ENCODE measurements around the gene SLC38A8.

Gene SLC38A8

GRCh38 chr16:84009282-84009681, 33.3 kb downstream of the SLC38A8 start:
- DNase-seq (ENCODE audit: low read depth) = no peak
- H3K4me3 ChIP-seq (ENCODE audit: low read depth, low read length) = no peak overlapping the region
- in situ Hi-C loops (cut with HindIII; ENCODE audit: low sequenced_read_pairs) = no loop called here

GRCh38 chr16:84007965-84008364, 34.6 kb downstream of the SLC38A8 start:
- no peak for TF ChIP-seq CTCF (IDR thresholded peaks at IDR 0.05; ENCODE audit: low read depth, low read length, missing control alignments)
- DNase-seq (ENCODE audit: low read depth) = no peak
- no peak overlapping the region for H3K4me3 ChIP-seq (ENCODE audit: low read depth, low read length)
- in situ Hi-C loops (cut with HindIII; ENCODE audit: low sequenced_read_pairs) = no loop called here

More at GRCh38 chr16:84009282-84009681, 33.3 kb downstream of the SLC38A8 start:
- no peak for TF ChIP-seq CTCF (IDR thresholded peaks at IDR 0.05; ENCODE audit: low read depth, low read length, missing control alignments)

- in situ Hi-C loops (cut with HindIII; ENCODE audit: low sequenced_read_pairs) = no loop called here
- TF ChIP-seq CTCF (IDR thresholded peaks at IDR 0.05; ENCODE audit: low read depth, low read length, missing control alignments) = no peak
- no peak for DNase-seq (ENCODE audit: low read depth)
- no peak overlapping the region for H3K4me3 ChIP-seq (ENCODE audit: low read depth, low read length)
Observed at GRCh38 chr16:84007520-84007919, 35.1 kb downstream of the SLC38A8 start.

GRCh38 chr16:84005391-84005790, 37.2 kb downstream of the SLC38A8 start:
- no peak for TF ChIP-seq CTCF (IDR thresholded peaks at IDR 0.05; ENCODE audit: low read depth, low read length, missing control alignments)
- DNase-seq (ENCODE audit: low read depth) = no peak
- no peak overlapping the region for H3K4me3 ChIP-seq (ENCODE audit: low read depth, low read length)
- in situ Hi-C loops (cut with HindIII; ENCODE audit: low sequenced_read_pairs) = no loop called here

- DNase-seq (ENCODE audit: low read depth) = no peak
- no peak overlapping the region for H3K4me3 ChIP-seq (ENCODE audit: low read depth, low read length)
- in situ Hi-C loops (cut with HindIII; ENCODE audit: low sequenced_read_pairs) = no loop called here
- no peak for TF ChIP-seq CTCF (IDR thresholded peaks at IDR 0.05; ENCODE audit: low read depth, low read length, missing control alignments)
Observed at GRCh38 chr16:84004442-84004841, 38.2 kb downstream of the SLC38A8 start.

GRCh38 chr16:84003038-84003437, 39.6 kb downstream of the SLC38A8 start:
- no peak overlapping the region for H3K4me3 ChIP-seq (ENCODE audit: low read depth, low read length)
- in situ Hi-C loops (cut with HindIII; ENCODE audit: low sequenced_read_pairs) = no loop called here
- DNase-seq (ENCODE audit: low read depth) = no peak
- TF ChIP-seq CTCF (IDR thresholded peaks at IDR 0.05; ENCODE audit: low read depth, low read length, missing control alignments) = no peak

- no peak for DNase-seq (ENCODE audit: low read depth)
- in situ Hi-C loops (cut with HindIII; ENCODE audit: low sequenced_read_pairs) = no loop called here
- H3K4me3 ChIP-seq (ENCODE audit: low read depth, low read length) = no peak overlapping the region
- no peak for TF ChIP-seq CTCF (IDR thresholded peaks at IDR 0.05; ENCODE audit: low read depth, low read length, missing control alignments)
Observed at GRCh38 chr16:84001726-84002125, 40.9 kb downstream of the SLC38A8 start.
